PC-3 (cell line): ENCODE measurements around the gene KCNJ6.

Source experiments
- EZH2 ChIP-seq: fragments of 300-600 bp; sonication (generic); IDR thresholded peaks from one replicate; pipeline ENCODE4 v1.6.1; 2017; ENCODE audit warnings: antibody characterized with exemption, mild to moderate bottlenecking, low read length; ENCODE audit not compliant: unreplicated experiment
- EZH2phosphoT487 ChIP-seq: fragments of 300-600 bp; sonication (generic); IDR thresholded peaks from 2 replicates; pipeline ENCODE4 v1.6.1; 2018; ENCODE audit warnings: mild to moderate bottlenecking, antibody characterized with exemption, low read length, borderline replicate concordance
- TF ChIP-seq, protein P1 (sequence below): fragments of 300-600 bp; sonication (generic); conservative IDR thresholded peaks from 2 replicates; pipeline ENCODE4 v1.5.1; 2017; ENCODE audit warnings: antibody characterized with exemption, low read depth, mild to moderate bottlenecking, low read length

DNA sequence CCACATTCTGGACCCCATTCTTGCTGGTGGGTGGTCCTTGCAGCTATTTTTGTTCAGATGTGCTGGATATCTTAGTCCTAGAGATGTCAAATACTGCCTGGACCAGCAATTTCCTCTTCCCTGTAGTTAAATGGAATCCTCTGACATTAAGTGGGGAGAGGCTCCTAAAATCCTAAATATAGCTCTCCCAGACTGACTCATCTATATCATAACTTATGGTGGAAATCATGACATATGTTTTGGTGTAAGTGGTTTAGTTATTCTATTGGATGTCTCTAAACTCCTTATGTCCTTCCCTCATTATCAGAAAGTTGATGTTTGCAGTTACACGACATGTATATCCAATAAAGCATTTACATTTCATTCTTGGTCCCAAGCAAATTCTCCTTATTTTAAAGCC lies 73.1 kb downstream of the KCNJ6 start:
- TF ChIP-seq, protein P1, sequence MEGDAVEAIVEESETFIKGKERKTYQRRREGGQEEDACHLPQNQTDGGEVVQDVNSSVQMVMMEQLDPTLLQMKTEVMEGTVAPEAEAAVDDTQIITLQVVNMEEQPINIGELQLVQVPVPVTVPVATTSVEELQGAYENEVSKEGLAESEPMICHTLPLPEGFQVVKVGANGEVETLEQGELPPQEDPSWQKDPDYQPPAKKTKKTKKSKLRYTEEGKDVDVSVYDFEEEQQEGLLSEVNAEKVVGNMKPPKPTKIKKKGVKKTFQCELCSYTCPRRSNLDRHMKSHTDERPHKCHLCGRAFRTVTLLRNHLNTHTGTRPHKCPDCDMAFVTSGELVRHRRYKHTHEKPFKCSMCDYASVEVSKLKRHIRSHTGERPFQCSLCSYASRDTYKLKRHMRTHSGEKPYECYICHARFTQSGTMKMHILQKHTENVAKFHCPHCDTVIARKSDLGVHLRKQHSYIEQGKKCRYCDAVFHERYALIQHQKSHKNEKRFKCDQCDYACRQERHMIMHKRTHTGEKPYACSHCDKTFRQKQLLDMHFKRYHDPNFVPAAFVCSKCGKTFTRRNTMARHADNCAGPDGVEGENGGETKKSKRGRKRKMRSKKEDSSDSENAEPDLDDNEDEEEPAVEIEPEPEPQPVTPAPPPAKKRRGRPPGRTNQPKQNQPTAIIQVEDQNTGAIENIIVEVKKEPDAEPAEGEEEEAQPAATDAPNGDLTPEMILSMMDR: no peak
- TF ChIP-seq EZH2 (no peak), EZH2phosphoT487 (no peak)
